NCI-H2196 (cell line): ENCODE measurements around the gene ZFYVE19.
A peak's percentile ranks its signal among the peaks of the same experiment; 100 is the strongest.

Experiments used
- DNase-seq: peaks from one replicate; lab custom pipeline; 2025; ENCODE audit not compliant: unreplicated experiment; lab: John Stamatoyannopoulos, UW

The ZFYVE19 gene

DNA sequence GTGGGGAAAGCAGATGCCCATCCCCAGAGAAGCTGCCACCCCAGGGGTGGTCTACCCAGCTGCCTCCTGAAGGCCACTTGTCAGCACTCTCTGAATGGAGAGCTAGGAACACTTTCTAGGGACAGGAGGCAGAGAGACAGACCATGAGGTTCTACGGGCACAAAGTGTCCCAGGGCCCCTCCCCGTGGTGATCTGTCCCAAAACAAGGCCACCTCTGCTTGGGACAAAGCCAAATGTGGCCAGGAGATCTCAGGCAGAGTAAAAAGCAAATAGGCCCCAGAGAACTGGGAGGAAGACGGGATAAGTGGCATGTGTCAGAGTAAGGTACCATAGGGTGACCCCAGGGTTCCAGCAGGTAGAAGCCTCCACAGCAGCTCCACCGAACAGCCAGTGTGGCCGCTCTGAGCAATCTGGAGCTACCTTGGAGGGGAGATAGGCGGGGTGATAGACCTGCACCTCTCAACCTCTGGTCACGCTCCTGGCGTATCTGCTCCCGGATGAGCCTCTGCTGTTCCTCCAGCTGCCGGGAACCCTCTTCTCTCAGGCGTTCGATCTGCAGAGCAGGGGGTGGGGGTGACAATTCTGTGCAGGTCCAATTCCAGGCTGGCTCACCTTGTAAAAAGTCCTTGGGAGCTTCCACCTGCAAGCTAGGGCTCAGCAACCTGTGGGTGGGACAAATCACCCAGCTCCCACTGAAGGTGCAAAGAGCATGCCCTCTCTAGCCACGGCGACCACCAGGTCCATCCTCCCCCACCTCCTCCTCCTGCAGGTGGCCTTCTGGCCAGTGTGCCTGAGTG is 31.0 kb upstream of the ZFYVE19 start:
- no peak for DNase-seq

DNA sequence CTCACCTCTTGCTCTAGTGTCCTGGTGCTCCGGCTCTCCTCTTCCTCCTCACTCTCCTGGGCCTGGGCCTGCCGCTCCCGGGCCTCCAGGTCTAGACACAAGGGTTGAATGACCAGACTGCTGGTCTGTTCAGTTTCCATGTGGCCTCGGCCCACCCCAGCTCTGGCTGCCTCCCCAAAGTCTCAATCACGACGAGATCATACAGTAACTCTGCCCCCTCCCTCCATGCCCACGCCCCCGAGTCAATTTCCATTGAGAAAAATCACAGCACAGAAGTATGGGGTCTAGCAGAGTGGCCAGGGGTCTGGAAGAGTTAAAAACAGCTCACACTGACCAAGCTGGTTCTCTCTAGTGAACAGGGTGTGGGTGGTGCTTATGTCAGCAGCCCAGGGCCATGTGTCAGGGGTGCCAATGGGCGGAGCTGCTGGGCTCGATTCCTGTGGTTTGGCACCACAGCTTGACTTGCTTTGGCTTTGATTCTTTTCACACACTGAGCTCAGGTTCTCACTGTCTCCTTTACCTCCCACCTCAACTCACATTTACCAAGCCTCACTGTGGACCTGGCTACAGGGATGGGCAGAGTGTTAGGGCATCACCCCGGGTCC is 30.2 kb upstream of the ZFYVE19 start:
- DNase-seq, result peak; percentile 58

DNA sequence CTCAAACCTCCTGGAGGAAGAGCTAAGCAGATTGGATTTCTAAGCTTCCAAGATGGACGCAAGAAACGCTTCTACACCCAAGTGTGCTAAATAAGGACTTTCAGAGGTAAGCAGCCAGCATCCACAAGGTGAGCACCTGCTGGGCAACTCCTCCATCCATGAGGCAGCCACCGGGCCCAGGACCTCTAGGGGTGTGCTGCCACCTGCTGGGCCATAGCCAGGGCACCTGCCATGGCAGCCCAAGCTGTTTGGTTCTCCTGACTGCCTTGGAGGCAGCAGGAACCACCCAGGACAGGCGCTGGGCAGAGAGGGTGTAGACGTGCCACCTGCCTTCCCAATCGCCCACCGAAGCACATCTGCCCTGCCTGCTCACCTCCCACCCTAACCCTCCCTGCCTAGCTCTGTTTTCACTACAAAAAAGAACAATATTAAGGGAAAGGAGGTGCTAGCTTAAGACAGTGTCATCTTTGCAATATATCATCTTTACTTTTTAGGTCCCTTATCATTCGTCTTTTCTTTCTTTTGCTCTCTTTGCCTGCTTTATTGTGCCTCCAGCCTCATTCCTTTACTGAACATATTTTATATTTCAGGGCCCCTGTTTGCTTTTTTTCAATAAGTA is 24.2 kb upstream of the ZFYVE19 start:
- peak; percentile 76 for DNase-seq

DNA sequence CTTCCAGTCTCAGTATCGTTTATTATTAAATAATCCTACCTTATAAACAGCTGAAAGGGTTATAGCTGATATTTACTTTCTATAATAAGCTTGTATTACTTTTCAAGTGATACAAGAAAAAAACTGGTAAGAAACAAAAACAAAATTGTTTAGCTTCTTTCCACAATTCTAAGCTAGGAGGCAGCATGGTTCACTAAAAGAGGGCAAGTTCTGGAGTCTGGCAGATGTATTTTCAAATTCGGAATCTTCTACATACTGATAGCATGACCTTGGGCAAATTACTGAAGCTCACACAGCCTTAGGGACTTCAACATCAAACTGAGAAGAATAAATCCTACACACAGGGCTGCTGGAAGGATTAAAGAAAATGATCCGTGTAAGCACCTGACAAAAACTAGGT is 21.7 kb upstream of the ZFYVE19 start:
- peak; percentile 6 for DNase-seq

DNA sequence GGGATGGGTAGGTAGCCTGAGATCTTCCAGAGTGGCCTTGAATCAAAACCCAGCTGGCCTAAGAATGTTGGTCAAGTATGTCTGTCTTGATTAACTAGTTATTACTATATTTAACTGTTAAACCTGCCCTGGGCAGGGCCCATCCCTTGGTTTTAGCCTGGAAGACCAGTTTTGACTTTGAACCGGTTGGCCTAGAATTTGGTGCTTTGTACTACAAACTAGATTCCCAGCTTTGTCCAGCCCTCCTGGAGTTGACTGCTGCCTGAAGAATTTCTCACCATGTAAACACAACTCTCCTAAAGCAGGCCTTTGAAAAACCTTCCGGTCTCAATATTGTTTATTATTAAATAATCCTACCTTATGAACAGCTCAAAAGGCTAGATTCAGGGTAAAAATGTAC is 21.1 kb upstream of the ZFYVE19 start:
- no peak for DNase-seq

DNA sequence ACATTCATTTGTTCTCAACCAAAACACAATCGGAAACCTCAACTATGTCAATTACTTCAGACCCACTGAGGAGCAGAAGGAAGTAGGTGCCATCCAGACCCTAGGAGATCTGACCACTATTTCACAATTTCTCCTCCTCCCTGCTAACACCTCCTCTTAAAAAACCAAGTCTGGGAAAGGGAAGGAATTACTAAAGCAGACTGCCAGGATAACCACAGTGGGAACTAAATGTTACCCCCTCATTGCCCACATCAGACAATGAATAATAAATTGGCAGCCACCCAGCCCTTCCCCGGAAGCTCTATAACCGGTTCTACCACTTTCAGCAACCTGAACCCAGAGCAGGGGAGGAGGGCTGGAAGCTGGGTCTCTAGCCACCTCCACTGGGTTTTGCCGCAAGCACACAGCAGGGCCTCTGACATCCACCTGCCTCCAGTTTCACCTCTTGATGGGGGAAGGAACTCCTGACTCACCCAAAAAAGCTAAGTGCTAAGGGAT is 19.5 kb upstream of the ZFYVE19 start:
- DNase-seq, result peak; percentile 76

DNA sequence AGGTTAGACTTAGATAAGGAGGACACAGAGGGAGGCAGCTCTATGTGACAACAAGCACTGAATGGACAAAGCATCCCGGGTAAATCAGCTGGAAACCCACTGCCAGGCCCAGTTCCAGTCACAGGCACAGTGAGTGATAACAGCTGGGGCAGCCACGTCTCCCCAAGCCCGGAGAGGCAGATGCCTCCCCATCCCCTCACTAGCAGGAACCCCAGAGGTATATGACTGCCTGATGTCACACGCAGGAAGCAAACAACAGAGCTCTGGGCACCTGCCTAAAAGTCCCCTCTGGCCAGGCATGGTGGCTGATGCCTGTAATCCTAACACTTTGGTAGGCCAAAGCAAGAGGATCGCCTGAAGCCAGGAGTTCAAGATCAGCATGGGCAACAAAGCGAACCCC is 18.9 kb upstream of the ZFYVE19 start:
- DNase-seq, result no peak

DNA sequence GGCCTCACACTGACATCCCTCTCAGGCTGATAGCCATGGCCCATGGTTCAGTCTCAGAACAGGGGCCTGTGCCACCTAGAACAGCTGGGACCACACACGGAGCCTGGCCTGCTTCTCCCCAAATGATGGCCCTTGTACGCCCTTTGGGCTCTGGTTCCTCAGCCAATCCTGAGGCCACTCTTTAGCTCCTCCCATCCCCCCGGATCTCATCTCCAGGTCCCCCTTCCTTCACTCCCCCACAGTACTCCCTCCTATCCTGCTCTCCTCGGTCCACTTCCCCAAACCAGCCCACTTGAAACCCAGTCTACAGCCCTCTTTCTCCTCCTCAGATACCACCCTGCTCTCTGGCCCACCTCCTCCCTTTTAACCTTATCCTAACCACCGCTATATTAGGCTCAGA is 17.8 kb upstream of the ZFYVE19 start:
- no peak for DNase-seq

DNA sequence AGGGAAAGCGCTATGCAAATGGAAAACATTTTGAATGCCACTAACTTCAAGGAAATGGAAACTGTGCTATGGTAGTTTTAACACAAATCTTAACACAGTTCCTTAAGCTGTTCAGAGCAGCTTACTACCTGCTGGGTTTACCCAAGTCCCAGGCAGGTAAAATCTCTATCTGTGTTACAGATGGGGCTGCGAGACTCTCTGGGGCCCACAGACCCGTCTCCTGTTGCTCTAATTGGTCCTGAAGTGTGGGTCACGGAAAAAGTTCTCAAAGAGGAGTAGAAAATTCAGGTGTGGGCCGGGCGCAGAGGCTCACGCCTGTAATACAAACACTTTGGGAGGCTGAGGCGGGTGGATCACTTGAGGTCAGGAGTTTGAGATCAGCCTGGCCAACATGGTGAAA is 16.9 kb upstream of the ZFYVE19 start:
- DNase-seq, result no peak

DNA sequence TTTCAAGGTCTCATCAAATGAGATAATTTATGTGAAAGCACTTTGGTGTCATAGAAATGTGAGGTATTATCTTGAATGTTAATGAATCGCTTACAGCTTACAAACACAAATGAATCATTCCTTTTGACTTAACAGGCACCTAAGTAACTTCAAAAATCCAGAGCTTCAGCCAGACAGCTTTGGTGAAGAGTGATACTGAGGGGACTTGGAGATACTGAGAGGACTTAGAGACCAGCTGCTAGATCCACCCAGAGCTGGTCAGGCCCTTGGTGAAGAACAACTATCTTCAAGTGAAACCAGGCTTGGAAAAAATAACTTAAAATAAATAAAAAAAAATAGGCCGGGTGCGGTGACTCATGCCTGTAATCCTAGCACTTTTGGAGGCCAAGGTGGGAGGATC is 16.2 kb upstream of the ZFYVE19 start:
- no peak for DNase-seq

DNA sequence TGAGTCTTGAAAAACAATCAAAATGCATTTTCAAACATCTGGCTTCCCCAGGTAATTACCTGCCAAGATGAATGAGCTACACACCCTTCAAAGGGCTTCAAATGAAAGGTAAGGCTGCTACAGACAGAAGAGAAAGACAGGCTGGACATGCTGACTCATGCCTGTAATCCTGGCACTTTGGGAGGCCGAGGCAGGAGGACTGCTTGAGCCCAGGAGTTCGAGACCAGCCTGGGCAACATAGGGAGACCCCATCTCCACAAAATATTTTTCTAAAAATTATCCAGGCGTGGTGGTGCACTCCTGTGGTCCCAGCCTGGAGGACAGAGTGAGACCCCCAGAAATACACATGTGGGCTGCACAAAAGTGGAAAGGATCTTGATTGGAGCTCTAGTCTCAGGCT is 14.5 kb upstream of the ZFYVE19 start:
- no peak for DNase-seq

DNA sequence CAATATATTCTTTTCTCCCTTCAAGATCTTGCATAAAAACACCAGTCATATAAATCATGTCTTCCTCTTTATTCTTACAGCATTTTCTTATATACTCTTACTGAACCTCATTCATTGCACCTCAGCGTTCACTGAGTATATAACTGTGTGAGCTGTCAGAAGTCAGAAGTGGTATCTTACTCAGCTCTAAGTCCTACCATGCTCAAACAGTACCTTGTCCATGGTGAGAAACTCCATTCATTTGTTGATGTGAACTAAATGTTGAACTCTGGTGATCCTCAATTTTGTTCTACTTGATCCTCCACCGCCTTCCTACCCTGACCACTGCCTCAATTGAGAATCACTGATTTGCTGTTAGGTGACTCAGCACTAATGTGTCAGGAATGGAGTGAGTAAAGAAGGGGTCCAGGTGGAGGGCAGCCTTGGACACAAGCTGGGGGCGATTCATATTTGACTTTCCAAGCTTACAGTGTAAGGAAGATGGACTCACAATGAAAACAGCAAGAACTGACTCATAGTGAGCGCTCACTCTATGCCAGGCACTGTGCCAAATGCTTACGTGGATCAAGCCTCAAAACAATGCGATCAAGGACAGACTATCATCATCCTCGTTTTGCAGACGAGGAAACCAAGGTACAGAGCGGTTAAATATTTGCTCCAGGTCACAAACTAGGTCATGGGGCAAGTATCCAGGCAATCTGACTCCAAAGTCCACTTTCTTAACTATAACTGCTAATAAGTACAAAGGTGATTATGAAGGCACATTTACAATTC is 13.5 kb upstream of the ZFYVE19 start:
- DNase-seq, result peak; percentile 35

DNA sequence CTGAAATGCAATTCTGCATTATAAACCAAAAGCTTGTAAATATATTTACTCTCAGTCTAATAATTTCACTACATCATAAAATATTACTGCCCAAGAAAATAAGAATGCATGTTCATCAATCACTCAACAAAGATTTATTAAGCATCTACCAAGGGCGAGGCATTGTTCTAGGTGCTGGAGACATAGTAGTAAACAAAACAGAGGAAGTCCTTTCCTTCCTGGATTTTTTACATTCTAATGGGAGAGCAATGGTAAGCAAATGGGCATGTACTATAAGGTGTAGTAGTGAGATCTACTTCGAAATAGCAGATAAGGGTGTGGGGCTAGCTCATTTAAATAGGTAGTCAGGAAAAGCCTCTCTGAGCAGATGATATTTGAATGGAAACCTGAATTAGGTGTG is 10.8 kb upstream of the ZFYVE19 start:
- no peak for DNase-seq

DNA sequence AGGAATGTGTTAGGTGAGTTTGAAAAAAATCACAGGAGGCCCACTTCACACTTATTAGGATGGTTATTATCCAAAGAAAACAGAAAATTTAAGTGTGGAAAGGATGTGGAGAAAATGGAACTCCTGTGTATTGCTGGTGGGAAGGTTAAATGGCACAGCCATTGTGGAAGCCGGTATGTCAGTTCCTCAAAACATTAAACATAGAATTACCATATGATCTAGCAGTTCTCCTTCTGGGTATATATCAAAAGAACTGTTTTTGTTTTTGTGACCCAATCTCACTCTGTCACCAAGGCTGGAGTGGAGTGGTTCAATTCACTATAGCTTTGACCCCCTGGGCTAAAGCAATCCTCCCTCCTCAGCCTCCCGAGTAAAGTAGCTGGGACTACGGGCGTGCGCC is 10.4 kb upstream of the ZFYVE19 start:
- no peak for DNase-seq

DNA sequence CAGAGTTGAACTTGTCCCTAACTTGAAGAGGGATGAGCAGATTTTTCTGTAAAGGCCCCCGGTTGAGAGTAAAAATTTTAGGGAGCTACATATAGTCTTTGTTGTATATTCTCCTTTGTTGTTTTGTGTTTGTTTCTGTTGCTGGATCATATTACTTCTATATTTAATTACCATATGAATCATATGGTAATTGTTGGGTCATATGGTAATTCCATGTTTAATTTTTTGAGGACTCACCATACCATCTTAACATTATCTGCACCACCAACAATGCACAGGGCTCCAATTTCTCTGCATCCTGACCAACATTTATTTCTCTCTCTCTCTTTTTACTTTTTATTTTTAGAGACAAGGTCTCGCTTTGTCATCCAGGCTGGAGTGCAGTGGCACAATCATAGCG is 7.4 kb upstream of the ZFYVE19 start:
- no peak for DNase-seq

DNA sequence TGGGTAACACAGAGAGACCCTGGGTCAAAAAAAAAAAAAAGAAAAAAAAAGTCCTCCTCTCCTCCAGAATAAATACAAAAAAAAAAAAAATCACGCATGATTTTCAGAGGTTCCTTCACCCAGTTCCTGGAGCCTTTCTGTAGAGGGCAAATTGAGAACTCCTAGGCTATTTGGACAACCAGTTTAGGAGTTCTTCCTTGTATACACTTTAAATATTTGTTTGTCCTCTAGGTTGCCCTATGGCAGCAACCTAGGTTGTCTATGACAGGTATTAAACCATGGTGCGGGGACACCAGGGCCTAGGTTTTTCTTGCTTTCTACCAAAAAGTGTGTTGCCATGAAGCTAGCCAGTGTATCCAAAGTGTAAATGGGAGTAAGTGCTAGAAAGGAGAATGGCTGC is 3.8 kb upstream of the ZFYVE19 start:
- no peak for DNase-seq

DNA sequence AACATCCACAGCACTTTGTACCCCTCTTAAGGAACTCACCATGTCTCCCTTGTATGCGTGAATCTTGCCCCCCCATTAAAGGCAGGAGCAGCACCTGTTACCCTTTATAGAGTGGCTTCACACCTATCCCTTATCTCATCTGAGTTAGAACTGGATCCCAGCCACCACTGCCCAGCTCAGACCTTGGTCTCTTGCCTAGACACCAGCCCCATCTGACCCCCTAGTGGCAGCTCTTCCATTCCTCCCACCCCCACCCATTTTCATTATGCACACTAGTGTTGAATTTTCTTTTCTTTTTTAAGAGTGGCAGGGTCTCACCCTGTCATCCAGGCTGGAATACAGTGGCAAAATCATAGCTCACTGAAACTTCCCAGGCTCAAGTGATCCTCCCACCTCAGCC is 3.2 kb upstream of the ZFYVE19 start:
- no peak for DNase-seq

DNA sequence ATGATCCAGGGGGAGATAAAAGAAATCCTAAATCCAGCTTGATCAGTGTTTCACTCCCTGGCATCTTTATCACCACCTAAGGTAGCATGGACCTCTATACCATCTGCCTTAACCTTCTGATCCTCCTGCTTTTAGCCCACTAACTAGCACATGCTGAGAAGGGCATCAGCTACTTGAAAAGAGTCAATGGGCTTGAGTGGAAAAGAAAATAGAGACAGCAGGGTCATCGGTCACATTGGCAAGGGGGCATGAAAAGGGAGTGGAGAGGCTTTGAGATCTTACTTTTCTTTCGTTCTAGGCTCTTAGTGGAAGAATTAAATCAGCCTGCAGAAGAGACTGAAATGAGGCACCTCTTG is 239 bp upstream of the ZFYVE19 start:
- DNase-seq, result no peak

DNA sequence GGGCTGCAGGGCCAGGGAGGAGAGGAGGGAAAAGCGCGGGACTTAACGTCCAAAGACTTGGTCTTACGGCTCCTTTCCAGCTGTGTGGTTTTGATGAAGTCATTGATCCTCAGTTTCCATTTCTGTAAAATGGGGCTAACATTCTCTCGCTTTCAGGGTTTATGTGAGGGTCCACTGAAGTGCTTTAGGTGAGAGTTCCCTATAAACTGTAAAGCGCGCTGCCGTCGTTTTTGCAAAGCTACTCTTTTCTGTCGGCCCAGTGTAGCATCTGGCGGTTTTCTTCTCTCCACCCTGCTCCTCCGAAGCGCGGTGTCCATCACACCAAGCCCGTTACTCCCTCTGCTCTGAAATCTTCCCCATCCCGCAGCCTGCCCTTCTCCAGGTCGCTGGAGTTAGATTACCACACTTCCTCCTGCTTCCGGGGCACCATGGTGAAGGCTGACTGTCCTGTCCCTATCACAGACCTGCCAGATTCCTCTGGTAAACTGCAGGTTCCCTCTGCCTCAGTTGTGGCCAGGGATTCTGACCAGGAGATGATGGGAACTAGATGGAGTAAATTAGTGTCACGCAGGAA is 1.1 kb downstream of the ZFYVE19 start:
- no peak for DNase-seq

DNA sequence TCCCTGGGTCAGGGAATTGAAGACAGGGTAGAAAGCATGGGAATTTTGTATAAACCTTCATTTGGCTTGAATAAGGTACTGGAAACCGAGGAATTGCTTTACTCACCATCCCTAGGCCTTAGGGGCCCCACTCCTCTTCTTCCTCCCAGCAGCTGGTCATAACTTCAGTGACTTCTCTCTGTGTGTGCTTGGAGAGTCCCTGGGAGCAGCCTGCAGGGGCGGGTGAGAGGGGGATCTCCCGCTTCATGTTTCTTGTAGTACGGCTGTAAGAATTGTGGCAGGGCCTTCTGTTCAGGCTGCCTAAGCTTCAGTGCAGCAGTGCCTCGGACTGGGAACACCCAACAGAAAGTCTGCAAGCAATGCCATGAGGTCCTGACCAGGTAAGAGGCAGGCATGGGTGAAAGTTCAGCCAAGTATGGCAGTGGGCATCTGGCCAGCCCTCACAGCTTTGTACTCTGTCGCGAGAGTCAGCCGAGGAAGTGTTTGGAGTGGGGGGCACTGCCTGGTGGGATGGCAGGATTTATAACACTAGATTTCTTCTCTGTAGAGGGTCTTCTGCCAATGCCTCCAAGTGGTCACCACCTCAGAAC is 2.1 kb downstream of the ZFYVE19 start:
- DNase-seq, result no peak
